ENCODE data around the gene KIRREL2.
A peak's percentile ranks its signal among the peaks of the same experiment; 100 is the strongest.

KIRREL2 gene

DNA sequence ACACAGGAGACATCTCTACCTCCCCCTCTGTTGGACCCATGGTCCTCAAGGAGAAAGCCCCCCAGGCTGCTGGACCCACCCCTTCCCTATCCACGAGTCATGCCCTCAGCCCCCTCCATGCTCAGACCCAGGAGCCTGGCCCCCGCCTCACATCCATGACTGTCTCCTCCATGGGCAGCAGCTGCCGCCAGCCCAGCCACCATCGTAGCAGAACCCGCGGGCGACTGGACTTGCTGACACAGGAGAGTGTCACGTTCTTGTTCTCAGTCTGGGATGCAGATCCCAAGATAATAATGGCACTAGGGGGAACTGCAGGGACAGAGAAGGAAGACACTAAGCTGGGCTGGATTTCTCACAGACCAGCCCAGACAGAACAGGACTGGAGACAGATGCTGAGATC lies 8.2 kb upstream of the KIRREL2 start:
- TF ChIP-seq EZH2phosphoT487 (IDR thresholded peaks at IDR 0.05; ENCODE audit: borderline replicate concordance) = no peak
- TF ChIP-seq, protein P1, sequence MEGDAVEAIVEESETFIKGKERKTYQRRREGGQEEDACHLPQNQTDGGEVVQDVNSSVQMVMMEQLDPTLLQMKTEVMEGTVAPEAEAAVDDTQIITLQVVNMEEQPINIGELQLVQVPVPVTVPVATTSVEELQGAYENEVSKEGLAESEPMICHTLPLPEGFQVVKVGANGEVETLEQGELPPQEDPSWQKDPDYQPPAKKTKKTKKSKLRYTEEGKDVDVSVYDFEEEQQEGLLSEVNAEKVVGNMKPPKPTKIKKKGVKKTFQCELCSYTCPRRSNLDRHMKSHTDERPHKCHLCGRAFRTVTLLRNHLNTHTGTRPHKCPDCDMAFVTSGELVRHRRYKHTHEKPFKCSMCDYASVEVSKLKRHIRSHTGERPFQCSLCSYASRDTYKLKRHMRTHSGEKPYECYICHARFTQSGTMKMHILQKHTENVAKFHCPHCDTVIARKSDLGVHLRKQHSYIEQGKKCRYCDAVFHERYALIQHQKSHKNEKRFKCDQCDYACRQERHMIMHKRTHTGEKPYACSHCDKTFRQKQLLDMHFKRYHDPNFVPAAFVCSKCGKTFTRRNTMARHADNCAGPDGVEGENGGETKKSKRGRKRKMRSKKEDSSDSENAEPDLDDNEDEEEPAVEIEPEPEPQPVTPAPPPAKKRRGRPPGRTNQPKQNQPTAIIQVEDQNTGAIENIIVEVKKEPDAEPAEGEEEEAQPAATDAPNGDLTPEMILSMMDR (conservative IDR thresholded peaks at IDR 0.05; ENCODE audit: low read length) = no peak
- Histone ChIP-seq H4K20me1 (ENCODE audit: insufficient read depth, low read length, poor library complexity, severe bottlenecking) (no peaks in the 10 kb centered on the region), H3K4me3 (ENCODE audit: low read length, poor library complexity, severe bottlenecking) (no peak overlapping the region), H2AFZ (ENCODE audit: low read length) (no peak overlapping the region), H3K9me3 (ENCODE audit: insufficient read depth, low read depth, low read length) (no peaks in the 10 kb centered on the region), H3F3A (ENCODE audit: low read depth) (no peaks in the 10 kb centered on the region), H3K4me1 (ENCODE audit: insufficient read depth, low read length, poor library complexity, severe bottlenecking) (no peaks in the 10 kb centered on the region), H3K27me3 (ENCODE audit: insufficient read depth, low read length, poor library complexity, severe bottlenecking) (no peaks in the 10 kb centered on the region), H3K4me2 (ENCODE audit: low read depth, low read length, poor library complexity, severe bottlenecking) (no peak overlapping the region), H3K79me2 (ENCODE audit: insufficient read depth, low read length) (no peaks in the 10 kb centered on the region), H3K9me2 (replicated peaks; ENCODE audit: low read depth, low read length) (no peaks in the 10 kb centered on the region), H3K36me3 (ENCODE audit: insufficient read depth, low read length) (no peaks in the 10 kb centered on the region), H3K9ac (ENCODE audit: low read depth, low read length, poor library complexity, severe bottlenecking) (no peak overlapping the region)

DNA sequence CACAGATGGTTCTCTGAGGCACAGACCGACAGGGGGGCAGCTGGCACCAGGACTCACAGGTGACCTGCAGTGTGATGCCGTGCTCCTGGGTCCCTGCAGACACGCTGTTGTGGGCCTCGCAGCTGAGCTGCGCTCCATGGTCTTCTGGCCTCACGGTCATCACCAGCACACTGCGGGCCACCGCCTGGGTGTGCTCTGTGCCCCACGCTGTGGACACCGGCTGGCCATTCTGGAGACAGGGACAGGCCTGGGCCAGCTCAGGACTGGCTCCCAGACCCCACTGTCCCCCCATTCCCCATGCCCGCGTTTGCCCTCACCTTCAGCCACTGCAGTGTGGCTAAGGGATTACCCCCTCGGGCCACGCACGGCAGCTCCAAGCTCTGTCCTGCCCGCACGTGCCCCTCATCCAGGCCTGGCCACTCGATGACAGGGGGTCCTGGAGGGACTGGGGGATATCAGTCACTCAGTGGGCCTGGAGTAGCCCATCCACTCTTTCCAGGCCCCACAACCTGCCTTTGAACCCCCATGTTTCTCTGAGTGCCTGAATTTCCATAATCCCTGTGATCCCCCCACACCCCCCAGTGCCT lies 7.7 kb upstream of the KIRREL2 start:
- H3K27me3 ChIP-seq (ENCODE audit: insufficient read depth, low read length, poor library complexity, severe bottlenecking) = no peaks in the 10 kb centered on the region
- H3K9ac ChIP-seq (ENCODE audit: low read depth, low read length, poor library complexity, severe bottlenecking) = no peak overlapping the region
- H3K36me3 ChIP-seq (ENCODE audit: insufficient read depth, low read length) = no peaks in the 10 kb centered on the region
- H3K9me3 ChIP-seq (ENCODE audit: insufficient read depth, low read depth, low read length) = no peaks in the 10 kb centered on the region
- no peaks in the 10 kb centered on the region for H3K79me2 ChIP-seq (ENCODE audit: insufficient read depth, low read length)
- H3K9me2 ChIP-seq (replicated peaks; ENCODE audit: low read depth, low read length) = no peaks in the 10 kb centered on the region
- no peaks in the 10 kb centered on the region for H3K4me1 ChIP-seq (ENCODE audit: insufficient read depth, low read length, poor library complexity, severe bottlenecking)
- H3K4me3 ChIP-seq (ENCODE audit: low read length, poor library complexity, severe bottlenecking) = no peak overlapping the region
- TF ChIP-seq, protein P1 (conservative IDR thresholded peaks at IDR 0.05; ENCODE audit: low read length) = no peak
- no peak for TF ChIP-seq EZH2phosphoT487 (IDR thresholded peaks at IDR 0.05; ENCODE audit: borderline replicate concordance)
- H3K4me2 ChIP-seq (ENCODE audit: low read depth, low read length, poor library complexity, severe bottlenecking) = no peak overlapping the region
- H4K20me1 ChIP-seq (ENCODE audit: insufficient read depth, low read length, poor library complexity, severe bottlenecking) = no peaks in the 10 kb centered on the region
- H3F3A ChIP-seq (ENCODE audit: low read depth) = no peaks in the 10 kb centered on the region
- no peak overlapping the region for H2AFZ ChIP-seq (ENCODE audit: low read length)

DNA sequence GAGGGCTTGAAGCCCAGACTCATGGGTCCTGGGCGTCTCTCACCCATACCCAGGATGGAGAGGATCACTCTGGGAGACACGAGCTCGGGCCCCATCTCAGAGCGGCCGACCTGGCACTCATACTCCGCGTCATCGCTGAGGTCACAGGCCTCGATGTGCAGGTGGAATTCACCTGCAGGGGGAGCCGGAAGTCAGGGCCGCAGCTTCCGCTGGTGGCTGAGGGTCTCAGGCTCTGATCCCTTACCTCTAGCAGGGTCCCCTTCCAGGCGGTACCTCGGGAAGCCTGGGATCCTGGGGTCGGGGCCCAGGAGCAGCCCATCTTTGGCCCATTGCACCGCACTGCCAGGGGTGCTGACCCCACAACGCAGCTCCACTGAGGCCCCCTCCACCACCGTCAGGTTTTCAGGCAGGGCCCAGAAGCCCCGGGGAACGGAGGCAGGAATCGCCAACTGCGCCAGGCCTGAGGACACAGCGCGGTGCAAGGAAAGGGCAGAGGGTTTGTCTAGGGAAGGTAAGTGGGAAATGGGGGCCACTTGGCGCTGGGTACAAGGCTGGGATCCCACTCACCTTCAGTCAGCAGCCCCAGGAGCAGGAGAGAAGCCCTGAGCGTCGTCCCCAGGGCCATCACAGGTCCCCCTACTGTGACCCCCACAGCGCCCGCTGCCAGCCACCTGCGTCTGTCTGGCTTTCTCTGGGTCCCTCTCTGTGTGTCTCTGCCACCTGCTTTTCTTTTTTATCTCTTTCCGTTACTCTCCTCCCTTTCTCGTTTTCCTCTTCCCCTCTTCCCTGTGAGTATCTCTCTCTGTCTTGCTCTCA lies 5.3 kb upstream of the KIRREL2 start:
- Histone ChIP-seq H2AFZ (ENCODE audit: low read length) (no peak overlapping the region), H4K20me1 (ENCODE audit: insufficient read depth, low read length, poor library complexity, severe bottlenecking) (no peaks in the 10 kb centered on the region), H3K79me2 (ENCODE audit: insufficient read depth, low read length) (no peaks in the 10 kb centered on the region), H3K4me3 (ENCODE audit: low read length, poor library complexity, severe bottlenecking) (no peak overlapping the region), H3K9me2 (replicated peaks; ENCODE audit: low read depth, low read length) (no peaks in the 10 kb centered on the region), H3K27me3 (ENCODE audit: insufficient read depth, low read length, poor library complexity, severe bottlenecking) (no peaks in the 10 kb centered on the region), H3K4me2 (ENCODE audit: low read depth, low read length, poor library complexity, severe bottlenecking) (no peak overlapping the region), H3K9me3 (ENCODE audit: insufficient read depth, low read depth, low read length) (no peaks in the 10 kb centered on the region), H3K36me3 (ENCODE audit: insufficient read depth, low read length) (no peaks in the 10 kb centered on the region), H3K4me1 (ENCODE audit: insufficient read depth, low read length, poor library complexity, severe bottlenecking) (no peaks in the 10 kb centered on the region), H3F3A (ENCODE audit: low read depth) (no peaks in the 10 kb centered on the region), H3K9ac (ENCODE audit: low read depth, low read length, poor library complexity, severe bottlenecking) (no peak overlapping the region)
- TF ChIP-seq, protein P1 (conservative IDR thresholded peaks at IDR 0.05; ENCODE audit: low read length) = peak; percentile 39
- no peak for TF ChIP-seq EZH2phosphoT487 (IDR thresholded peaks at IDR 0.05; ENCODE audit: borderline replicate concordance)
